Astrocyte (in vitro differentiated cells and primary cell): ENCODE data around the gene MKLN1.

ENCODE experiments used
- CTCF ChIP-seq: IDR thresholded peaks from 2 replicates; pipeline ENCODE4 v1.5.1; 2011; ENCODE audit warnings: low read depth, mild to moderate bottlenecking, inconsistent platforms, low read length, moderate library complexity; ENCODE audit not compliant: insufficient read depth
- EZH2 ChIP-seq: IDR thresholded peaks from 2 replicates; pipeline ENCODE4 v1.6.1; 2012; ENCODE audit warnings: mild to moderate bottlenecking, low read length, inconsistent platforms; ENCODE audit not compliant: insufficient read depth

- TF ChIP-seq EZH2 (no peak), CTCF (no peak)
Measured at GRCh38 chr7:131321656-131322055, 6.0 kb upstream of the MKLN1 start.
